K562 (cell line): ENCODE data around the gene PIP4K2C. TPM values are rescaled to one million over a fixed set of nuclear protein-coding genes. Genes with fewer than 3 reads are reported as not detected.

ENCODE experiments used
- ATAC-seq: fragments of 200-7000 bp; cut with Tn5 transposase; 3 replicates; pipeline ENCODE4 v1.9.1; 2020; ENCODE audit warnings: moderate library complexity
- BruUV-seq: library from RNA; stranded (reverse); fragments of 400-500 nt; replicated peaks from 2 replicates; lab custom pipeline; 2021; lab: Mats Ljungman, UMichigan
- CTCF ChIA-PET: fragments of 300-600 bp; formaldehyde crosslinking; extraction: SDS; loops from one replicate; lab custom pipeline; 2021; ENCODE audit warnings: low intra/inter-chr PET ratio; lab: Yijun Ruan, JAX
- POLR2A ChIA-PET: fragments of 300-600, 350-650 bp; sonication (Branson Sonifier 250); formaldehyde crosslinking; extraction: SDS; loops from one replicate; lab custom pipeline; 2021; ENCODE audit warnings: antibody characterized with exemption, inconsistent platforms; lab: Yijun Ruan, JAX
- DNase-seq, 4 experiments: peaks; one replicate each; pipeline versions ENCODE4 v3.0.0 to v3.0.0-alpha.2; 2011 to 2018; ENCODE audit warnings: low spot score in 3 of 4, mixed read lengths in 3 of 4; ENCODE audit errors: extremely low read depth in 1 of 4
- FAIRE-seq: peaks from 2 replicates; lab custom pipeline; 2011; peaks lifted over from hg19 to GRCh38; lab: Jason Lieb, UNC
- H2AFZ ChIP-seq: 2 replicates; pipeline ENCODE4 v1.6.0; 2011; ENCODE audit warnings: low read depth, low read length, control low read depth, inconsistent platforms
- H3K27ac ChIP-seq: fragments of 200-600 bp; 3 replicates; pipeline ENCODE4 v1.8.0; 2011; ENCODE audit warnings: low read depth, mild to moderate bottlenecking, control low read depth, inconsistent platforms, low read length, moderate library complexity, mixed read lengths; ENCODE audit errors: extremely low read depth
- H3K27me3 ChIP-seq, 2 experiments: fragments of 300-600 bp in 1 of 2; 2 replicates in 1 of 2; 3 replicates in 1 of 2; pipeline versions ENCODE4 v1.6.0 to v1.8.0; 2011; ENCODE audit warnings: inconsistent platforms in 2 of 2, low read length in 2 of 2, mild to moderate bottlenecking in 1 of 2, mixed read lengths in 1 of 2, moderate library complexity in 1 of 2; ENCODE audit not compliant: control insufficient read depth in 2 of 2, insufficient read depth in 2 of 2
- H3K36me3 ChIP-seq: fragments of 300-600 bp; 3 replicates; pipeline ENCODE4 v1.8.0; 2011; ENCODE audit warnings: mild to moderate bottlenecking, low read length, inconsistent platforms; ENCODE audit not compliant: control insufficient read depth, insufficient read depth
- H3K4me1 ChIP-seq, 2 experiments: fragments of 200-600 bp in 1 of 2; replicated peaks in 1 of 2; 2 replicates in 1 of 2; 3 replicates in 1 of 2; pipeline versions ENCODE4 v1.5.1 to v1.8.0; 2011; ENCODE audit warnings: inconsistent platforms in 2 of 2, low read length in 2 of 2, mild to moderate bottlenecking in 1 of 2, mixed read lengths in 1 of 2, moderate library complexity in 1 of 2; ENCODE audit not compliant: control insufficient read depth in 2 of 2, insufficient read depth in 2 of 2
- H3K4me2 ChIP-seq: 2 replicates; pipeline ENCODE4 v1.6.1; 2011; ENCODE audit warnings: low read length, control low read depth, inconsistent platforms, mixed read lengths; ENCODE audit not compliant: insufficient read depth
- H3K4me3 ChIP-seq: fragments of 200-600 bp; sonication (generic), shearing (Covaris generic); 2 replicates; pipeline ENCODE4 v1.5.1; 2016; ENCODE audit warnings: control low read depth, inconsistent platforms
- H3K79me2 ChIP-seq: fragments of 200-600 bp; 3 replicates; pipeline ENCODE4 v1.8.0; 2011; ENCODE audit warnings: low read length, inconsistent platforms; ENCODE audit not compliant: control insufficient read depth, insufficient read depth
- H3K9ac ChIP-seq, 2 experiments: 2 replicates each; pipeline versions ENCODE4 v1.6.0 to v1.6.1; 2011; ENCODE audit warnings: low read depth in 2 of 2, low read length in 2 of 2, control low read depth in 1 of 2, inconsistent platforms in 1 of 2, mild to moderate bottlenecking in 1 of 2, mixed read lengths in 1 of 2; ENCODE audit not compliant: insufficient read depth in 1 of 2
- H3K9me1 ChIP-seq: one replicate; pipeline ENCODE4 v1.6.0; 2011; ENCODE audit warnings: inconsistent platforms, mild to moderate bottlenecking, low read length, moderate library complexity; ENCODE audit not compliant: control insufficient read depth, insufficient read depth
- H3K9me3 ChIP-seq: replicated peaks from 2 replicates; pipeline ENCODE4 v1.5.1; 2011; ENCODE audit warnings: low read depth, low read length, inconsistent platforms; ENCODE audit not compliant: control insufficient read depth, insufficient read depth
- H4K20me1 ChIP-seq: replicated peaks from 2 replicates; pipeline ENCODE4 v1.6.1; 2011; ENCODE audit warnings: low read length, inconsistent platforms, mixed read lengths; ENCODE audit not compliant: control insufficient read depth, insufficient read depth
- CHD4 ChIP-seq: fragments of 200-600 bp; sonication (generic); IDR thresholded peaks from 3 replicates; pipeline ENCODE4 v1.6.1; 2012; ENCODE audit warnings: low read depth, mild to moderate bottlenecking, mixed read lengths, low read length, inconsistent platforms; ENCODE audit not compliant: insufficient read depth, insufficient replicate concordance, poor library complexity, severe bottlenecking
- CREM ChIP-seq: IDR thresholded peaks from 2 replicates; pipeline ENCODE4 v1.6.1; 2014; ENCODE audit warnings: antibody characterized with exemption, low read depth
- CTBP1 ChIP-seq: fragments of 450-650 bp; IDR thresholded peaks from 2 replicates; pipeline ENCODE4 v1.6.1; 2016; ENCODE audit warnings: borderline replicate concordance
- FOXK2 ChIP-seq, 2 experiments: fragments of 450-650 bp; IDR thresholded peaks in 1 of 2; conservative IDR thresholded peaks in 1 of 2; 2 replicates each; pipeline ENCODE4 v1.6.1; 2016; ENCODE audit warnings: low read depth in 2 of 2, mild to moderate bottlenecking in 1 of 2
- GATA2 ChIP-seq: sonication (generic); formaldehyde crosslinking; IDR thresholded peaks from 2 replicates; pipeline ENCODE4 v1.4.0; 2020; ENCODE audit warnings: mild to moderate bottlenecking, missing genetic modification reagents
- NFYB ChIP-seq: IDR thresholded peaks from 2 replicates; pipeline ENCODE4 v1.6.1; 2011; ENCODE audit warnings: mild to moderate bottlenecking, moderate library complexity; ENCODE audit not compliant: insufficient read length; ENCODE audit errors: extremely low read depth
- SLC30A9 ChIP-seq: fragments of 250-450 bp; sonication (Bioruptor Pico); IDR thresholded peaks from 2 replicates; pipeline ENCODE4 v1.8.0; 2022; ENCODE audit warnings: mild to moderate bottlenecking, moderate library complexity
- STAT5B ChIP-seq: fragments of 250-450 bp; sonication (Bioruptor Pico); IDR thresholded peaks from 2 replicates; pipeline ENCODE4 v1.8.0; 2021; ENCODE audit warnings: mild to moderate bottlenecking, inconsistent platforms
- TCFL5 ChIP-seq: fragments of 250-450 bp; sonication (Bioruptor Pico); conservative IDR thresholded peaks from 2 replicates; pipeline ENCODE4 v1.6.1; 2021; ENCODE audit warnings: mild to moderate bottlenecking, moderate library complexity, matching md5 sums
- ZBTB11 ChIP-seq, 3 experiments: fragments of 200-800 bp in 1 of 3; fragments of 250-450 bp in 1 of 3; fragments of 450-650 bp in 1 of 3; sonication (Bioruptor Pico) in 1 of 3; sonication (Bioruptor generic) in 1 of 3; formaldehyde crosslinking in 1 of 3; IDR thresholded peaks; 2 replicates each; pipeline versions ENCODE4 v1.6.1 to v1.8.0; 2016 to 2022; ENCODE audit warnings: mild to moderate bottlenecking in 2 of 3, missing genetic modification characterization in 2 of 3, missing compliant biosample characterization in 1 of 3, moderate library complexity in 1 of 3
- ZNF232 ChIP-seq: sonication (generic); formaldehyde crosslinking; IDR thresholded peaks from 2 replicates; pipeline ENCODE4 v1.8.0; 2022; ENCODE audit warnings: mild to moderate bottlenecking, missing genetic modification reagents
- ZNF280B ChIP-seq: fragments of 250-450 bp; sonication (Bioruptor Pico); IDR thresholded peaks from 2 replicates; pipeline ENCODE4 v1.5.1; 2021; ENCODE audit warnings: mild to moderate bottlenecking
- WGBS: fragments of 100-300 bp; shearing (Covaris generic); methylation state at CpG from one replicate; pipeline ENCODE4 v1.1.6; 2016; ENCODE audit warnings: low coverage, mixed read lengths; ENCODE audit not compliant: insufficient coverage; ENCODE audit errors: missing lambda C conversion rate; 5-methylcytosine and 5-hydroxymethylcytosine counted together
- in situ Hi-C: fragments of 300-500 bp; cut with MboI; formaldehyde crosslinking; loops from 4 replicates; pipeline ENCODE4 v1.15.0; 2018; ENCODE audit warnings: inconsistent platforms, mixed read lengths
- intact Hi-C: fragments of 100-400 bp; cut with micrococcal nuclease; formaldehyde crosslinking; loops from 2 replicates; pipeline ENCODE4 v1.14.2; 2022
- polyA plus RNA-seq, 8 experiments: library from polyadenylated mRNA; depleted of rRNA in 4 of 8; stranded (reverse) in 5 of 8; unstranded in 3 of 8; fragments of >200 nt; fragmentation: Nextera tagmentation in 2 of 8; fragmentation: Illumina TruSeq in 1 of 8; extraction: Ambion mirVana in 2 of 8; extraction: Trizol in 1 of 8; gene quantifications; 2 replicates each; pipeline versions ENCODE4 v1.2.1 to v1.2.3, GENCODE V29; 2011 to 2014; ENCODE audit warnings: inconsistent platforms in 1 of 8, missing spikeins in 1 of 8
- total RNA-seq, 7 experiments: library from RNA; depleted of rRNA in 6 of 7; stranded (reverse); fragments of >200 nt in 6 of 7; fragmentation: Illumina TruSeq in 2 of 7; extraction: Trizol in 2 of 7; gene quantifications; 2 replicates each; pipeline versions ENCODE4 v1.2.1 to v1.2.3, GENCODE V29; 2011 to 2021; ENCODE audit warnings: low replicate concordance in 1 of 7

The PIP4K2C gene
- total and polyA plus RNA-seq, 9 of the 15 experiments (the other 6 are each of a cell fraction or from before 2014, with no cell fraction given) = 9.0 to 41.4 (median 18.3) TPM

- FAIRE-seq (no peak), ATAC-seq (no peak), DNase-seq (no peak)
- no TSS peak for BruUV-seq
- Histone ChIP-seq H3K9ac (no peak overlapping the region), H3K4me3 (no peak overlapping the region), H4K20me1 (no peaks in the 10 kb centered on the region), H3K79me2 (peaks cover 11% of the 10 kb centered on the region; the same call in 1 of the 3 replicates), H3K4me1 (peaks cover 2 to 10% of the 10 kb centered on the region in 2 experiments; a peak in 2 of 5 replicates), H3K27me3 (no peaks in the 10 kb centered on the region), H2AFZ (no peak overlapping the region), H3K27ac (no peak overlapping the region), H3K9me3 (no peaks in the 10 kb centered on the region), H3K4me2 (no peak overlapping the region), H3K36me3 (peaks cover 21% of the 10 kb centered on the region; the same call in 2 of the 3 replicates), H3K9me1 (no peaks in the 10 kb centered on the region)
- in situ Hi-C loops = no loop called here
- 50% methylated on average over 4 of the region's 4 CpGs for WGBS
- intact Hi-C loops = no loop called here
- ChIA-PET POLR2A (interaction anchor here (2.5 kb wide), 1 partner anchor 10 kb away, joined by 16 read pairs; no protein-coding TSS in a partner anchor), CTCF (no interaction called here)
- TF ChIP-seq SLC30A9 (CRISPR knock-in tag) = no peak
- TF ChIP-seq ZNF232 (CRISPR knock-in tag) = no peak
- TF ChIP-seq GATA2 (CRISPR knock-in tag) = no peak
- no peak for TF ChIP-seq CHD4
- no peak for TF ChIP-seq FOXK2 (conservative IDR thresholded peaks at IDR 0.05 in 1 of 2, IDR thresholded peaks at IDR 0.05 in 1 of 2; ENCODE audit: low read depth in 2 of 2)
- no peak for TF ChIP-seq CTBP1
- TF ChIP-seq TCFL5 = no peak
- TF ChIP-seq CREM = no peak
- no peak for TF ChIP-seq NFYB
- TF ChIP-seq ZBTB11 (CRISPR knock-in tag; IDR thresholded peaks at IDR 0.05) = no peak
- no peak for TF ChIP-seq ZNF280B (CRISPR knock-in tag)
- no peak for TF ChIP-seq STAT5B (CRISPR knock-in tag)
These were observed 27.6 kb upstream of the PIP4K2C start for GRCh38 chr12:57563358-57563757.
